ENCODE results near the gene SLC30A7.
"Not testable (repeated sequence)": the region's sequence is repeated elsewhere in the genome, so short reads cannot be mapped to it uniquely, and the experiment has no call there.

SLC30A7 gene, protein sequence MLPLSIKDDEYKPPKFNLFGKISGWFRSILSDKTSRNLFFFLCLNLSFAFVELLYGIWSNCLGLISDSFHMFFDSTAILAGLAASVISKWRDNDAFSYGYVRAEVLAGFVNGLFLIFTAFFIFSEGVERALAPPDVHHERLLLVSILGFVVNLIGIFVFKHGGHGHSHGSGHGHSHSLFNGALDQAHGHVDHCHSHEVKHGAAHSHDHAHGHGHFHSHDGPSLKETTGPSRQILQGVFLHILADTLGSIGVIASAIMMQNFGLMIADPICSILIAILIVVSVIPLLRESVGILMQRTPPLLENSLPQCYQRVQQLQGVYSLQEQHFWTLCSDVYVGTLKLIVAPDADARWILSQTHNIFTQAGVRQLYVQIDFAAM

DNA sequence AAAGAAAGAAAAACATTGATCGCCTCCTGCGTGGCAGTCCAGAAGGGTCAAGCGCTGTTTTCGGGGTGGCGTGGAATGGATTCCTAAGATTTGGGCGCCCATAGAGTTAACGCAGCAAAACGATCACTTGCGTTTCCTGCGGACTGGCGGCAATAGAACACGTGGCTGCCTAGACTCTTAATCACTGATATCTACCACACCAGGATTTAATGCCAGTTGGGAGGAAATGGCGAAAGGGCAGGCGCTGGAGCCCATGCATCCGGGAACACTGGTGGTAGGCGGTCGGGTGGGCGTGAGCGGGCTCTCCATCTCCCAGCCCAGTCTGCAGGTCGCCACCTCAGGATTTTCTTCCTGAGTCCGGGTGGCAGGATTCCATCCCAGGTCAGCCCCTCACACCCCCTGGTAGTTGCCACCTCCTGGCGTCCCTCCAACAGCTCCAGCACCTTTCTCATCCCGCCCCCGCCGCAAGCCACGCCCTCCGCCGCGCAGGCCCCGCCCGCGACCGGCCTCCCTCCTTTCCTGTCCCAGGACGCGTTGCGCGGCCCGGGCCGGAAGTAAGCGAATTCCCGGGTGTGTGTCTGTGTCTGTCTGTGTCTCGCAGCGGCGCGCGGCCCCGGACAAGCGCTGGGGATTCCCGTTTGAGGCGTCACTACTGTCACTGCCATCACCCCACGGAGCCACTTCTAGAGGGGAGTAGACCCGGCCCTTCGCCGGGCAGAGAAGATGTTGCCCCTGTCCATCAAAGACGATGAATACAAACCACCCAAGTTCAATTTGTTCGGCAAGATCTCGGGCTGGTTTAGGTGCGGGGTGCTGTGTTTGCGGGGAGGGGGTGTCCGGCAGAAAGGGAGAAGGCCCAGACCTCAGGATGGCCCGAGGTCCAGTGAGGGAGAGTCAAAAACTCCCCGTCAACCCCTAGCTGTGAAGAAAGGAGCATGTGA is at the start of gene SLC30A7:
Gene SLC30A7, plus strand, starts transcription at position 551 of the 941 bp plus-strand sequence. Its CDS starts 173 bp downstream, at position 724.
- DNase-seq: peak; percentile 85 to 88

DNA sequence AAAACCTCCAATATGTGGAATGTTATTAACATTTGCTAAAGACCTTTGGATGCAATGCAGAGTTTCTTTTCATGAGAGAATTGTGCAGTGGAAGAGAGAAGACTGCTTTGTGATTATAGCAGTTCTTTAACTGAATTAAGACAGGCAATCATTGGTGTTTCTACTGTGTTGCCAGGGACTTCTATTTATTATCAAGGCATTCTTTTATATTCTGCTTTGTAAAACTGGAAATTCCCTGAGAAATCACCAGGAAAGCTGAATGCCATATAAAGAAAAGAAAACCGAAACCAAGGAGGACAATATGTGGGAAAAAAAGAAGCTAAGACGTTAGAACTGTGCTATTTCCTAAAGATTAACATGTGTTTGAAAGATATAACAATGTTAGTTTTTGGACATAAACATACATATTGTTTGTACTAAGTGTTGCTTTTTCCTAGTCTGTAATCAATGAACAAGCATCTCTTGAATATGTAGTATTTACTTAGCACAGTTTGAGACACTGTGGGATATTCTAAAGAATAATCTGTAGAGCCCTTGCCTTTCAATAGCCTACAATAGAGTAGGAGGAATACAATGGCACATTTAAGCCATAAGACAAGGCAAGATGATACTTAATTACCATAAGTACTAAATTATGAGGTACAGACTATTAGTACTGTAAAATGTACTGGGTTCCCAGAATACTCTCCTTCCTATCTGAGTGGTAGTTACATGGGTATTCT is 48.4 kb upstream of the SLC30A7 start:
- no peak for DNase-seq

DNA sequence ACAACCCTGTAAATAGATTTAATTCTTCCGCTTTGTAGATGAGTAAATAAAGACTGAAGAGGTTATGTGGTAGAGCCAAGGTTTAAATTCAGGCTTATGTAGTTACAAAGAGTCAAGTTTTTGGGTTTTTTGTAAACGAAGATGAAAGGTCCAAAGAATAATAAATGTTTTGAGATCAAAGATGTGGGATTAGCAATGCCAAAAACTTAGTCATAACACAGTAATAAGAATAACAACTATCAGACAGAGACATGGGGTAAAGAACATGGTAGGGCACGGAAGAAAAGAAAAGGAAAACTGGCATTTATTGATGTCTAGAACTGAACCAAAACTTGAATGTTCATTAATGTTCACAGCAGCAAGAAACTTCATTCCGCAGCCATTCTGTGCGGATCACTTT is 44.2 kb upstream of the SLC30A7 start:
- DNase-seq: no peak

DNA sequence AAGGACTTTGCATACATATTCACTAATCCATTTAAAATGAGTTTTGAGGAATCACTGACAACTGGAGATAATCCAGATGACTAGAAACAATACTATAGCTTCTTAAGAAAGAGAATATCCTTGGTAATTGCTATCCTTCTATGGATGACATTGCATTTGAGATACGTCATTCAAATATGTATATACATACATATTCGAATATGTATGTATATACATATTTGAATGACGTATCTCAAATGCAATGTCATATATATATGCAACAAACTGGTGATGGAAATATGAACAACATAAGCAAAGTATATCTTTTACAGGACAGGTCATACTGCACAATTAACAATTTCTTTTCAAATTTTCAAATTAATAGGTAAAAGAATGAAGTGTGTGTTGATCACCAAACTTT is 42.9 kb upstream of the SLC30A7 start:
- DNase-seq: no peak

DNA sequence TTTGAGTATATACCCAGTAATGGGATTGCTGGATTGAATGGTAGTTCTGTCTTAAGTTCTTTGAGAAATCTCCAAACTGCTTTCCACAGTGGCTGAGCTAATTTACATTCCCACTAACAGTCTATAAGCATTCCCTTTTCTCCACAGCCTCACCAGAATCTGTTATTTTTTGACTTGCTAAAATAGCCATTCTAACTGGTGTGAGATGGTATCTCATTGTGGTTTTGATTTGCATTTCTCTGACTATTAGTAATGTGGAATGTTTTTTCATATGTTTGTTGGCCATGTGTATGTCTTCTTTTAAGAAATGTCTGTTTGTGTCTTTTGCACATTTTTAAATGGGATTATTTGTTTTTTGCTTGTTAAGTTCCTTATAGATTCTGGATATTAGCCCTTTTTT is 40.8 kb upstream of the SLC30A7 start:
- not testable (repeated sequence) for DNase-seq

DNA sequence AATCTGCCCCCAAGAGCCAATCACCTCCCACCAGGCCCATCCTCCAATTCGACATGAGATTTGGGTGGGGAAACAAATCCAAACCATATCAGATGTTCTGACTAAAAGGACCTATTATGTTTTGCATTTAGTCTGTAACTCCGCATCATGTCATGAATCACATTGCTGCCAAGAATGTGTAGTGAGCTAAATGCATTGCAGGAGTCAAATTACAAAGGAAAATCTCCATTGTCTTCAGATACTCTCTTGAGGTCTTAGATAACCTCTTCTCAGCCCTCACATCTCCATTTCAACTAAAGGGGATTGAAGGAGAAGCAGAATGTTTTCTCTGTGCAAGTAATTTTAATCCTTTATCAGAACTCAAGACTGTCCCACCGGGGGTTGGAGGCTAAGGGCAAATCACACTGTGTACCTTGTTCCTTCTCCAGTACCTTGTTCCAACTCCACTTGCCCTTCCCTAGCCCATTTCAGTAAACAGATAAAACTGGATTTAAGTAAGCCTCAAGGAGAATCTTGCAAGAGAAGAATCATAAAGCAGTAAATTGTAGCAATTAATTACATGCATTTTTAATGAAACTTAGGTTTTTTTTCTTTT is 35.4 kb upstream of the SLC30A7 start:
- no peak for DNase-seq

DNA sequence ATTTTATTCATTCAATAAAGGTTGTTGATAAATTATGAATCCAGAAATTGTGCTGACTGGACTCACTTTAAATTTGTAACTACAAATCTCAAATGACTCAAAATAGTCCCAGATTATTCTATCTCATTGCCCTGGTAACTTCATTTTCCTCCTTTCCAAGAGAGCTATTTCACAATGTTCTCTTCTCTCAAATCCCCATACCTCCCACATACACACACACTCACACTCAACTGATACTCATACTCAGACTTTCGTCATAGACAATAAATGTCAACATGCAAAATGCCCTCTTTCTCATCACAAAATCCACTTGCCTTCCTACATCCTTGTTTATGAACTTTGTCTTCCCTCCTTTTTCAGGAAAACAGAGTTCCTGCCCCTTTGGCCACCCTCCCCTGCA is 34.5 kb upstream of the SLC30A7 start:
- no peak for DNase-seq

DNA sequence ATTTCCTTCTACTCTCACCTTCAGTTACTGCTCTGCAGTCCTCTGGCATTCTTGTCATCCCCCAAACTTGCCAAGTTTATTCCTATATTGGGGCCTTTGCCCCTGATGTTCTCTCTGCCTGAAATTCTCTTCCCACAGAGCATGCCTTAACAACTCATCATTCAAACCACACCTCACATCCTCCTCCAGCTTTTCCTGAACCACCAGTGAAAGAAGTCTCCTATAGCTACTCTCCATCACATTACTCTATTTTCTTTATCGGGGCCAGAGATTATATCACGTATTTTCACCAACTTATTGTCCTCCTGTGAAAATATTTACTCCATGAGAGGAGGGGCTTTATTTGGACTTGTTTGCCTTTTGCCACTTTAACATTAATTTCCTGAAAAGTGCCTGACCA is 33.3 kb upstream of the SLC30A7 start:
- DNase-seq: no peak

DNA sequence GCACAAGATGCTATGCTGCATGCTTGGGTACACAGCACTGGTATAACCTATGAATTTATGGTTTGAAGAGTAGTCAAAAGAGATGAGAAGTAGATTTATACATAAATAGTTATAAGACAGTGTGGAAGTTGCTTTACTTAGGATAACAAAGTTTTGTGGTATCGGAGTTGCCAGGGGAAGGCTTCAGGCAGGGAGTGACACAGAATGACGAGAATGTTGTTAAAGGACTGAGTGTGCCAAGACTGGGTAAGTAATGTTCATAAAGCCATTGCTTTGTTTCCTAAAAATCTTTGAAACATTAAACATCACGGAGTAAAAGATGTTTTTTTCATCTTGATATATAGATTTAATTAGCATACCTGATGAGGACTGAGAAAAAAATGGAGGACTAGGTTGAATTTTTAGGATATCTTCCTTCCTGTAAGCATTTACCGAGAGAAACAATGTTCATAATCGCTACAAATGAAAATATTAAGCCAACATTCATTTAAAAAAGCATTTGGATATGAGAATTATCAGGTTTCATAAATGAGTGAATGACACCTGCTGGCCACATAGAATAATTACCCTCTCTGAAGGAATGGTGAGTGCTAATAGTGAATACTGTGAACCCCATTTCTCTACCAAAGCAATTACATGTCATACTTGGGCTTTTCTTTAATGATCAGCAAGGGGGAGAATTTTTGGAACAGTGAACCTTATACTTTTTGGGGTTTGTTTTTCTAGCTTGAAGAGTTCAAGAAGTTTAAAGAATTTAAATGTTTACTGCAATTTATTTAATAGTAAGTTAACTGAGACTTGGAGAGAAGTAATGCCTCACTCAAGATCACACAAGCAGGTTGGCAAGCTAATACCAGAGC is 29.6 kb upstream of the SLC30A7 start:
- DNase-seq: no peak

DNA sequence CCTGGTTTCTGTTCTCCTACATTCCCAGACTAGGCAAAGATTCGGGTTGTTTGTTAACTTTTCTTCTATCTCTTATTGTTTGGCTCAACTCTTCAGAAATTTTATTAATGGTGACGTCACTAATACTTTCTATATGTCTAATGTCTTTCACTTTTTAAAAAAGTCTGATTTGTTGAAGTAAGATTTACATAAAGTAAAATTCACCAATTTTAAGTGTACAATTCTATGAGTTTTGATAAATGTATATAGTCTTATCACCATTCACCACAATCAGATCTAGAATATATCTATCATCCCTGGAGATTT is 29.0 kb upstream of the SLC30A7 start:
- DNase-seq: no peak

DNA sequence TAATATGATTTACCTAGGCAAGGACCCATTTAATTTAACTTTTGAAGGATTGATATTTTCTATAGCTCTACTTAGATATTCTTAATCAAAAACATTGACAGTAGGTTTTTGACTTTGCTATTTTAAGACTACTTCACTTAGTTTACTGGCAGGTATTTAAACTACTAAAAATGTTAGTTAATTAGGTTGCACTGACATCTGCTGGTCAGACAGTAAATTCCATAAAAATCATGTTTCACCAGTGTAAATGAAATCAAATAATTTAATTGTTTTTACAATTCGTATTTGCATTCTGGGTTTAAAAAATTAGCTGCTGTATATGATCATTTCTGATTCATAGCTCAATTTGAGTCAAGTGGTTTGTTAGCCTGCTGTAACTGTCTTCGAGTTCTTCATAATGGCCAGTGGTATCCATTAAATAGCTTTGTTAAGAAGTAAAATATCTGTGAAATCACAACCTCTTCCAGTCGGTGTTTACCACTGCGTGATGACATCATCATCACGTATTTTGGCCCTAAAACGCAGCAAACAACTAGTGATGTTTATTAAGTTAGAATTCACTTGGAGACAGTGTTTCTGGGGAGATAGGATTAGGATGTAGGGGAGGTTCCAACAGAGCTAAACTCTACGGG is 27.4 kb upstream of the SLC30A7 start:
- DNase-seq: peak in 1 of 2 experiments; percentile 9

DNA sequence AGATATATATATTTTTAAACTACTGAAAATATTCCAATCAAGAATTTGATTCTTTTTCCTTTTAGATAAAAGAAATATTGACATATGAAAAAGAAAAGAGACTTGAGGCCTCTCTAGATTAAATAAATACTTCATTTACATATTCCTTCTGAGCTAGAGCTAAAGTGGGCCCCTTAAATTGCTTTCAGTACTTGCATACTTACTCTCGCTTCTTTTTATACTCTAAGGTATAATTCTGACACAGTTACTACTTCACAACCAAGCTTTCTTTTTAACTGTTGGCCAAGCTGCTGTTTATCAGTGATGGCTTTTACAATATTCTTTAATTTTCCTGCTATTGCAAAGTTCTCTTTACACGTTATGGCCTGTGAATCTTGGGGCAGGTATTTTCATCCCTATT is 25.9 kb upstream of the SLC30A7 start:
- no peak for DNase-seq

DNA sequence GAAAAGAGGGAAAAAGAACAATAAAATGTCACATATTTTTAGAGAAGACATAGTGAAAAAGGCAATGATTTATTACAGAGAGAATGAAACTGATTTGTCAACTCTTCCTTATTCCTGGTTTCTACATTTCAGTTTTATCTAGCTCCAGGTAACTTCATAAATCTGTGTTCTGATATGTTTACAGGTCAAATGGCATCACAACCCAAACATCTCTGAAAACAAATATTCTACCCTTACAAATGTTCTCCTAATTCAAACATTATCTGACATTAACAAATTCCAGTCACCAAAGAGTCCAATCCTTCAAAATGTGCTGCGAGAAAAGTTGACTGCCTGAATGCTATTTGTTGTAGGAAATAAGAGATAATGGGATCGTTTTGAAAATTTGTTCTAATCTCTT is 21.5 kb upstream of the SLC30A7 start:
- no peak for DNase-seq

DNA sequence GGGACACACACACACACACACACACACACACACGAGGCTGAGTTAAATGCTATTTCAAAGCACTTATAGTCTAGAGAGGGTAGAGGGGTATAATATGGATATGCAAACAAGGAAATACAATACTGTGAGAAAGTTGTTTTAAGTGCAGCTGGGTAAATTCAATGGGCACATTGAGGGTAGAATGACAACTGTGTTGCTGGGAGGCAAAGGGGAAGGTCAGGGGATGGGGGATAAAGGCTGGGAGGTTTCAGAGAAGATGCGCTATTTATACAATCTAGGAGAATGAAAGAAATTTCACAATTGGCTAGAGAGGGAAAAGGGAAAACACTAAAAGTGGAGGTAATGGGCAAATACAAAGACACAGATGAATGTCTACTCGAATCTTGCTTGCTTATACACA is 20.7 kb upstream of the SLC30A7 start:
- DNase-seq: peak; percentile 70 to 84

DNA sequence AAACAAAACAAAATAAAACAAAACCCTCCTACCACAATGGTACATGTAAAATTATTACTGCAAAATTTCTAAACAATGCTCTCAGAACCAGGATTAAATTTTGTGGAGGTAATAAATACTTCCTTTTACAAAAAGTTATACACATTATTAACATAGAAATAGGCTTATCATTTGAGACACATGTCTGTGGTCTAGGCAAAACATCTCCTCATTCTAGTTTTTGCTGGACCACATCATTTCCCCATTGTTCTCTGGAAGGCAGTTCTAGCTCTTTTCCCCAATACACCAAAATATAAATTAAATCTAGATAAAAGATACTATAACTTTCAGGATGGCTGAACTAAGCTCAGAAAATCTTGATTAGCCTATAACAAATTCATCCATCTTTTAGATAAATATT is 19.6 kb upstream of the SLC30A7 start:
- no peak for DNase-seq

DNA sequence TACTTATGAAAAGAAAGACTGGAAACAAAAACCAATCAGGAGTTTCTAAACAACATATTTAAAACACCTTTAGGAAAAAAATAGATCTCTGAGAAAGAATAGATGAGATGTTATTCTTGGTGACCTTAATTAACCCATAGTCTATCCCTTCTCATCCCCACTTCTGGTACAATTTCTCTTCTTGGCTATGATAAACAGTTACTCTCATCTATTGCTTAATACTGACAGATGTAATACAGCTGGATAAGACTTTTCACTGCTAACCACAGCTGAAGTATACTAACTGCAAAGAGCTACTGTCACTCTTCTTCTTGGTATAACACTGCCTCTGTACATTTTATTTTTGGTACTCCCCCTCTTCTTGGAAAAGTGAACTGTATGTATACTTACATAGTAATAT is 16.5 kb upstream of the SLC30A7 start:
- DNase-seq: no peak

DNA sequence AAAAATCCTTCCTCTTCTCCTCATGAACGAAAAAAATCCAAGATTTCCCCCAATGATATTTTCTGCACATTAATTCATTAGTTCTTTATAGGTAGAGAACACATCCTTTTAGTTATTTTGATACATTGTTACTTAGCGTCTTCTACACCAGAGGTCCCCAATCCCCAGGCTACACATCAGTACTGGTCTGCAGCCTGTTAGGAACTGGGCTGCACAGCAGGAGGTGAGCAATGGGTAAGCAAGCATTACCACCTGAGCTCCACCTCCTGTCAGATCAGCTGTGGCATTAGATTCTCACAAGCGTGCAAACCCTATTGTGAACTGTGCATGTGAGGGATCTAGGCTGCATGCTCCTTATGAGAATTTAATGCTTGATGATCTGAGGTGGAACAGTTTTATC is 14.2 kb upstream of the SLC30A7 start:
- DNase-seq: no peak

DNA sequence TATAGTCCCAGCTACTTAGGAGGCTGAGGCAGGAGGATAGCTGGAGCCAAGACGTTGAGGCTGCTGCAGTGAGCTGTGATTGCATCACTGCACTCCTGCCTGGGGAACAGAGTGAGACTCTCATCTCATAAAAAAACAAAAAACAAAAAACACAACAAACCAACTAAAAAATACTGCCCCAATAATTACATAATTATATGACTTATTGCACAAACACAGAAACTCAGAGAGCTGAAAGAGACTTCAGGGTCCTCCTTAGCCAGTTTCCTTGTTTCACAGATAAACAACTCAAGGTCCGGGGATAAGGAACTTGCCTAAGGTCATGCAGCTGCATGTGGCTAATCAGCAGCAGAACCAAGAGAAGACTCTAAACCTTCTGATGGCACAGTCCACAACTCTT is 13.2 kb upstream of the SLC30A7 start:
- DNase-seq: no peak

DNA sequence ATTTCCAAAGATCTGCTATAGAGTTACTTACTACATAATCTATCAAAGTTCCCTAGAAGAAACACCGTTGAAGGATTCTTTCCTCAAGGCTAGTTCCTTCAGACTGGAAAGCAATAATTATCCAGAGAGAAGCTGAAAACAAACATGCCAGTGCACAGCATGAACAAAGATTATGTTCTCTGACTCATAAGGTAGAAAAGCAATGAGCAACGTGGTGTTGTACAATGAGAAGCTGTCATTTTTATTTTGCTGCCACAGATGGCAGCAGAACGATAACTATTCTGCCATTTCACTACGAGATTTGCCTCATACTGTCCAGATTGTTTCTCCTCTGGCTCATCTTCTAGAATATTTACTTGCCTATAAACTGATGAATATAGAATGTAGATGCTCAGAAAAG is 11.9 kb upstream of the SLC30A7 start:
- no peak for DNase-seq

DNA sequence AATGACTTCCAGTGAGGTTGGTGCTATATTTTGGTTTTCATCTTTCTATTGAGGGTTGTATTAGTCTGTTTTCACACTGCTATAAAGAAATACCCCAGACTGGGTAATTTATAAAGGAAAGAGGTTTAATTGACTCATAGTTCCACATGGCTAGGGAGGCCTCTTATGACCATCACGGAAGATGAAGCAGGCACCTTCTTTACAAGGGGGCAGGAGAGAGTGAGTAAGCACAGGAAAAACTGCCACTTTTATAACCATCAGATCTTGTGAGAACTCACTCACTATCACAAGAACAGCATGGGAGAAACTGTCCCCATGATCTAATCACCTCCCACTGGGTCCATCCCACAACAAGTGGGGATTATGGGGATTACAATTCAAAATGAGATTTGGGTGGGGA is 6.9 kb upstream of the SLC30A7 start:
- DNase-seq: not testable (repeated sequence)

DNA sequence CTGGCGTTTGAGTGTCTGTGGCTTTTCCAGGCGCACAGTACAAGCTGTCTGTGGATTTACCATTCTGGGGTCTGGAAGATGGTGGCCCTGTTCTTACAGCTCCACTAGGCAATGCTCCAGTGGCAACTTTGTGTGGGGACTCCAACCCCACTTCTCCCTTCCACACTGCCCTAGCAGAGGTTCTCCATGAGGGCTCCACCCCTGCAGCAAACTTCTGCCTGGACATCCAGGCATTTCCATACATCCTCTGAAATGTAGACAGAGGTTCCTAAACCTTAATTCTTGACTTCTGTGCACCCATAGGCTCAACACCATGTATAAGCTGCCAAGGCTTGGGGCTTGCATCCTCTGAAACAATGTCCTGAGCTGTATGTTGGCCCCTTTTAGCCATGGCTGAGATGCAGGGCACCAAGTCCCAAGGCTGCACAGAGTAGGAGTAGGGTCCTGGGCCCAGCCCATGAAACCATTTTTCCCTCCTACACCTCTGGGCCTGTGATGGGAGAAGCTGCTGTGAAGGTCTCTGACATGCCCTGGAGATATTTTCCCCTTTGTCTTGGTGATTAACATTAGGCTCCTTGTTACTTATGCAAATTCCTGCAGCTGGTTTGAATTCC is 5.9 kb upstream of the SLC30A7 start:
- not testable (repeated sequence) for DNase-seq
